VCaP (cell line): ENCODE results near the gene NT5DC1.

Experiments used
- H3K27ac ChIP-seq: fragments of 450-650 bp; 2 replicates; pipeline ENCODE4 v1.5.1; 2017
- CTCF ChIP-seq: fragments of 450-650 bp; conservative IDR thresholded peaks from 2 replicates; pipeline ENCODE4 v1.5.1; 2017; ENCODE audit warnings: mild to moderate bottlenecking, moderate library complexity

The NT5DC1 gene

GRCh38 chr6:116104636-116105035 is 4.0 kb downstream of the NT5DC1 start:
- no peak for TF ChIP-seq CTCF
- peak overlapping the region; percentile 13; the same call in 1 of the 2 replicates for H3K27ac ChIP-seq

- H3K27ac ChIP-seq = peak overlapping the region; percentile 13; the same call in 1 of the 2 replicates
These were observed 4.6 kb downstream of the NT5DC1 start for GRCh38 chr6:116105247-116105646.

GRCh38 chr6:116106146-116106545 is 5.5 kb downstream of the NT5DC1 start:
- peak overlapping the region; percentile 47; the same call in 1 of the 2 replicates for H3K27ac ChIP-seq

More at GRCh38 chr6:116105247-116105646, 4.6 kb downstream of the NT5DC1 start:
- no peak for TF ChIP-seq CTCF

GRCh38 chr6:116108836-116109235 is 8.2 kb downstream of the NT5DC1 start:
- peak overlapping the region; percentile 95; the same call in 1 of the 2 replicates for H3K27ac ChIP-seq
- TF ChIP-seq CTCF = no peak

More at GRCh38 chr6:116106146-116106545, 5.5 kb downstream of the NT5DC1 start:
- no peak for TF ChIP-seq CTCF

GRCh38 chr6:116111552-116112528 is 11.2 kb downstream of the NT5DC1 start:
- TF ChIP-seq CTCF = peak; percentile 54
- H3K27ac ChIP-seq = peak overlapping the region; percentile 95

- H3K27ac ChIP-seq = peak overlapping the region; percentile 95
- no peak for TF ChIP-seq CTCF
These were observed 12.7 kb downstream of the NT5DC1 start for GRCh38 chr6:116113386-116113785.

GRCh38 chr6:116115781-116116180 is 15.1 kb downstream of the NT5DC1 start:
- TF ChIP-seq CTCF = peak; percentile 54
- no peak overlapping the region for H3K27ac ChIP-seq
